GM18951 (cell line): ENCODE measurements around the gene PRR15L.

Source experiments
- POLR2A ChIP-seq: IDR thresholded peaks from 4 replicates; pipeline ENCODE4 v1.6.1; 2011; ENCODE audit warnings: mild to moderate bottlenecking; ENCODE audit not compliant: insufficient read length, insufficient read depth; ENCODE audit errors: extremely low read depth
- in situ Hi-C: fragments of 300-500 bp; cut with MboI; formaldehyde crosslinking; loops from one replicate; pipeline ENCODE4 v1.12.0; 2022; ENCODE audit warnings: low sequenced_read_pairs, mixed read lengths, inconsistent platforms; ENCODE audit not compliant: unreplicated experiment

The PRR15L gene

DNA sequence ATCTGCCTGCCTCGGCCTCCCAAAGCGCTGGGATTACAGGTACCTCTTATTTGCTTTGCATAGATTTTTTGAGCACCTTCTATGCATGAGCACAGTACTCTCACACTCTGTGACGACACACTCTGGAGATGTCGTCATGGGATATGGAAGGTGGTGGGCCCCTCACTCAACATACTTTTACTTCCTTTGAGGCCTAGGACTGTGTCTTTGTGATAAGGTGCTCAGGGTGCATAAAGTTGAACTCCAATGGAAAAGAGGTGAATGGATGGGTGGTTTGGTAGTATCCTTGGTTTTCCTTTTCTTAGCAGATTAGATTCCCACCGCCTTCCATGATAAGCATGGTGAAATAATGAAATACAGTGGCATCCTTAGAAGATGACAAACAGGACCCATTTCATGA is 7.2 kb upstream of the PRR15L start:
- in situ Hi-C loops: no loop called here
- TF ChIP-seq POLR2A: no peak

DNA sequence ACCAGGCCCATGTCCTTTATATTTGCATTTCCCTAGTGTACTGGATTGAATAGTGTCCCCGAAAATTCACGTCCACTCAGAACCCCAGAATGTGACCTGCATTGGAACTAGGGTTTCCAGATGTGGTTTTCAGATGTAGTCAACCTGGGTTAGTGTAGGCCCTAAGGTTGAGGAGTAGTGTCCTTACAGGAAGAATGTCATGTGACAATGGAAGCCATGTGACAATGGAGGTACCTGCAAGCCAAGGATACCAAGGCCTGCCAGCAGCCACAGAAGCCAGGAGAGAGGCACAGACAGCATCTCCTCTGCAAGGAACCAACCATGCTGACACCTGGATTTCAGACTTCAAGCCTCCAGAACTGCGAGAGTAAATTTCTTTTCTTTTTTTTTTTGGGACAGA is 5.2 kb upstream of the PRR15L start:
- in situ Hi-C loops: no loop called here

DNA sequence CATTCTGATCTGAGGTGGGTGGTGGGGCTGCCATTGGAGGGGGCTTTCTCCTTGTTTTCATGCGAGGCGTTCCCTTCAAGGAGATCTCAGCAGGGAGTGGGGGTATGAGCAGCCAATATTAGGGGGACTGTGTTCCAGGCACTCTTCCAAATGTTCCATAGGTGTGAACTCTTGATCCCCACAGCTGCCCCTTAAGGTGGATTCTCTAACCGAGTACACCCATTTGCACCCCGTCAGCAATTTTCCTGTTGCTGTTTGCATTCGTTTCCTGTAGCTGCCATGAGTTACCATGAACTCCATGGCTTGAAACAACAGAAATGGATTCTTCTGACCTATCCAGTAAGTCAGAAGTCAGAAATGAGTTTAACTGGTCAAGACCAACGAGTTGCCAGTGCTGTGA is 3.7 kb upstream of the PRR15L start:
- in situ Hi-C loops: no loop called here
- TF ChIP-seq POLR2A: no peak

More for the DNA sequence above, 5.2 kb upstream of the PRR15L start:
- TF ChIP-seq POLR2A: no peak

DNA sequence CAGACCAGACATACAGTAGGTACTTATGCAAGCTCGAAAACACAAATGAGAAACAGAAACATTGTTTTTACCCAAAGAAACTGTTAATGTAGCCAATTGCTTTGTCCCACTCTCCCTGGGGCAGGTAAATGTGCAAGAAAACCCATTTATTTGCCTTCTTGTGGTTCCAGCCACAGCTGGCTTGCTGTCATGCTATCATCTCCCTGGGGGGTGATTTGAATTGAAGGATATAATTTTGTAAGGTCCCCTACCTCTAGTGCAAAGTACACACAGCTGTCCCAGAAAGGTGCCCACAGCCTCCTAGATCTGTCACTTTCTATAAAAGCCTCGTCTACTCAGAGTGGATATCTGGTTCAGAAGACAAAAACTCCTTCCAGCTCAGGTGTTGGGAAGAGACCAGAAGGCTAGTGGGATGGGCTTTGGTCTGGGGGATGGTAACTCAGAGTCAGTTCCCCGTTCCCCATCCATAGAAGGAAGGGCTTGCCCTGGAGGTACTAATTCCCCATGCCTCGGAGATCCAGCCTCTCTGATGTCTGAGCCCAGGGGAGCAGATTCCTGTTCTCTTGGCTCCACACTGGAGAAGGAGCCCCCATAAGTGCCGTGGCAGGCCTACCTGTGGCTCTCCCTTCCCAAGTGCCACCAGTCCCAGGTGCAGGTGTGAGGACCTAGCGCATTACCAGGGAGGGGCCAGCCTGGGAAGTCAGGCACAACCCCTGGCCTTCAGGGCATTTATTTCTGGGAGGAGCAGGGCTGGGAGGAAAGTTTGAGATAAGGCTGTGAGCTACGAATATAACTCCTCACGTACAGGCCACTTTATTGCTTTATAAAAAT is 2.4 kb upstream of the PRR15L start:
- in situ Hi-C loops: no loop called here
- TF ChIP-seq POLR2A: no peak

DNA sequence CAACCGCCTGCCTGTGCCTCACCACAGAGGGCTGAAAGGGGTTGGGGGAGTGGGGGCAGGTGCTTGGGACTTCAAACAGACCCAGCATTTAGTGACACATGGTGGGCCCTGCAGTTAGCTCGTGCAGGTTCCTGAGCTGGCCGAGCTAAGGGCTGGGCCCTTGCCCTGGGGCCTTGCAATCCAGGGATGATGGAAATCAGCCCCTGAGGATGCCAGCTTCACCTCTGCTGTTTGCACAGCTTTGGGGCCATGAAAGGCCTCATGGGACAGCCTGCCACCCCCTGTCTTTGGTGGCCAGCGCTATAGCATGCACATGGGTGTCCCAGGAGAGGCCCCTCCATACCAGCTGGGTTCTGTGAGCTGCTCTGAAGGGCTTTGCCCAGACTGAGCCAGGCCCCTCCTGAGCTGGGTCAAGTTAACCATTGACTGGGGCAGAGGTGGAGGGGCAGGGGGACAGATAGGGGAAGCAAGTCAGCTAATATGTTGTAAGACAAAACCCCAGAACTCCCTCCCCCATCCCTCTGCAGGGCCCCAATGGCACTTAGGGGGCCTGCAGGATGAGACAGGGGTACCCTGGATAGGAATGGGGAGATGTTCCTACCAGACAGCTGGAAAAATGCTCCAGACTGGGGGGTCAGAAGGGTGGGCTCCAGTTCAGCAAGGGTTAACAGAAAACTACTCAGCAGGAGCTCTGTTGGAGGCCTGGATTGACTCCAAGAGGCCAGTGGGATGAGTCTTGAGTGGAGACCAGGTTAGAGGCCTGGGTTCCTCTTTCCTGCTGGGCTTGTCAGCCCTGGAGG is 692 bp downstream of the PRR15L start:
- TF ChIP-seq POLR2A: no peak
- in situ Hi-C loops: no loop called here

DNA sequence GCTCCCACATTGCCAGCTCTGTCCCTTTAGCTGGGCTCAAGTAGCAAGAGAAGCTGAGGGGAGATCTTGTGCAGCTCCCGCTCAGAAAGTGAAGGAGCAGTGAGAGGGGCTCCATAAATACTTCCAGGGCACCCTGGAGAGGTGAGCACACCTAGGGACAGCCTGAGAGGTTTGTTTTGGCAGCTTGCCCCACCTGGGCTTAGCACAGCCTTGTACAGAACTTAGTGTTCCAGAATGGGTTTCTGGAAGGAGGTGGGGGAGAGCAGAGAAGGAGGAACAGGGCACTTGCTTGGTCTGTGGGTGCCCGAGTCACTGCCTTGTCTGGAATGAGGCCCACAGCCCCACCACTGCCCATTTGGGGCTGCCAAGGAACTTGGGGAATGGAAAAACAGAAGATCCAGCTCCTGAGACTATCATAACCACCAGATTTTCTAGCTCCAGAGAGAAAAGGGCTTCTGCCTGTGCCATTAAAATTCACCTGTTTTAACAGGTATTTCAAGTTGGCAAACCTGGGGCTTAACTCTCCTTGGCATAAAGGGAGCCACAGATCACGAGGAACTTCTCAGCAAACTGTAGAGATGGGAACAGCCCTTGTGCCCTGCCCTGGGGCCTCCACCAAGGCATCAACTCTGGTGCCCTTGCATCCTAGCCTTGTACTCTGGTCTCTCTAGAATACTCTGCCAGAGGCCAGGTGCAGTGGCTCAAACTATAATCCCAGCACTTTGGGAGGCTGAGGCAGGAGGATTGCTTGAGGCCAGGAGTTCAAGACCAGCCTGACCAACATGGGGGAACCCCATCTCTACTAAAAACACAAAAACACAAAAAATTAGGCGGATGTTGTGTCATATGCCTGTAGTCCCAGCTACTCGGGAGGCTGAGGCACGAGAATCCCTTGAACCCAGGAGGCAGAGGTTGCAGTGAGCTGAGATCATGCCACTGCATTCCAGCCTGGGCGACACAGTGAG is 1.9 kb downstream of the PRR15L start:
- in situ Hi-C loops: no loop called here
- no peak for TF ChIP-seq POLR2A

DNA sequence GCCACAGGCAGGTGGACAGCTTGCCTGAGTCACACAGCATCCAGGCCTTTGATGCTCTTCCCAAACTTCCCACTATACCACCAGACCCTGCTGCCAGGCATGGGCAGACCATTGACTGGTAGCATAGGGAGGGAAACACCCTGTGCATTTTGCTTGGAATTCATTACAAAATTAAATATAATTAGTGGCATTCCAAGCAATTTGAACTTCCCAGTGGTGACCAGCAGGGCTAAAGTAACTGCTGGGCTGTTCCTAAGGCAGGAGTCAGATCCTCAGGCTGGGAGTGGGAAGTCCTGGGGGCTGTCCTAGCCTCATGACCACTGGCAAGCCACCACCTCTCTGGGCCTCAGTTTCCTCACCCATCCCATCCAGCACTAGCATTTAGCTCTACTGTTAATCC is 3.8 kb downstream of the PRR15L start:
- in situ Hi-C loops: no loop called here
- no peak for TF ChIP-seq POLR2A

DNA sequence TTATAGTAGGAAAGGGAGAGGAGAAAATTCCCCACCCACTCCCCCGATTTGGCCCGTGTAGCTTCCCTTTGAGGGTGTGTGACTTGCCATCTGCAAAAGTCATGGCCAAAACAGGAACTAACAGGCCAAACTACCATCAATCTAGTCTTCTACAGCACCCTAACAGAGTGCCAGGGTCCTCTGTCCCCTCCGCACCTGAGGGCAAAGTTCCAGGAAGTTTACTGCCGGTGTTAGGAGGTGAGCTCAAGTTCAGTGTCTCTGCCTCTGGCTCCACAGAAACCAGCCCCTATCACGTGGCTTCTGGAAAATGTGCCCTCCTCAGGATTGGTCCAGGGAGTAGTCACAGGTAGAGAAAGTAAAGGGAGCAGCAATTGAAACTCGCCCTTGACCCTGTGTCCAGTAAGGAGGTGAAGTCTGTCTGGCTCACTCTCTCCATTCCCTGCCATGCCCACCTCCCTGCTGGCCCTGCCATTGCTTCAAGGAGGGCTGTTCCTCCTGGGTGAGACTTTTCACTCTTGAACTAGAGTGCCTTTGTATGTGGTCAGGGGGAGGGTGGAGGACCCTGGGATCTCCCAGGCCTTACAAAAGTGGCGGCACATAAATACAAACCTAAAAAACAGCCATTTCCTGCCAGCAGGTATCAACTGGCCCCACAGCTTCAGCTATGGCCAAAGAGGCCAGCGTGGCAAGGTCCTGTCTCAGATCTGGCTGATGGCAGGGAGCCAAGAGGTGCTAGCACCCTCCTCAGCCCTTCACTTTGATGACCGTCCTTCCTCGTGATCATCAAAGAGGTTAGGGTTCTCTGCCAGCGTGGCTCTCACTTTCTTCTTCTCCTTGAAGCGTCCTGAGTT is 5.3 kb downstream of the PRR15L start:
- no peak for TF ChIP-seq POLR2A
- in situ Hi-C loops: no loop called here

DNA sequence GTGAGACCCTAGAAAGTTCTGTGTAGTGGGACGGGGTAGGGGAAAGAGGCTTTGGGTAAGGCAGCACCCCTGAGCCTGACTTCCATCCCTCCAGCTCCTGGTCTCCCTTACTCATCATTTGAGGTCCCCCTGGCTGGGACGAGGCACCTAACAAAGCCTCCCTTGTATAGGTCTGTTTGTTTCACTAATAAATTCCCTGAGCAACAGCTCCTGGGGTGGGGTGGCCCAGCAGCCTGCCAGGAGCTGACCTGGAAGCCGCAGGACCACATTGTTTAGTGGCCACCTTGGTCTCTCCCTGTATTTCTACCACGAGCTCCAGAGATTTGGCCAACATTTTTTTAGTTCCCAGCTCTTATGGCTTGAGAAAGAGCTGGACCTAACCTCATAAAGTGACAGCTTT is 7.2 kb downstream of the PRR15L start:
- TF ChIP-seq POLR2A: no peak

DNA sequence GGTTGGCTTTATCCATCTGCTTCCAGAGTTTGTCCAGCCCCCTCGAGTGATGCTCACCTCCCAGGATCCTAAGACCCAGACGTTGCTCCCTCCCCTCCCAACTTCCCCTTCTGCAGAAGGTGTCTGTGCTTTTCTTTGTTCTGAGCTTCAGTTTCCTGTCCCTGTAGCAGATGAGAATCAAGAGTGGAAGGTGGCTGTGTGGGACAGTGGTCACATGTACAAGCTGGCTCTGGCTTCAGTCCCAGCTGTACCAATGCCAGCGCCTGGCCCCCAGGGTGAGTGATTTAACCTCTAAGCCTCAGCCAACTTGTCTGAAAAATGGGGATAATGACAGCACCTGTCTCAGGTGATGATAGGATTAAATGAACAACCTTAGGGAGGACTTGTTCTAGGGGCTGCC is 7.7 kb downstream of the PRR15L start:
- in situ Hi-C loops: no loop called here
- TF ChIP-seq POLR2A: no peak

More for the DNA sequence above, 7.2 kb downstream of the PRR15L start:
- in situ Hi-C loops: no loop called here

DNA sequence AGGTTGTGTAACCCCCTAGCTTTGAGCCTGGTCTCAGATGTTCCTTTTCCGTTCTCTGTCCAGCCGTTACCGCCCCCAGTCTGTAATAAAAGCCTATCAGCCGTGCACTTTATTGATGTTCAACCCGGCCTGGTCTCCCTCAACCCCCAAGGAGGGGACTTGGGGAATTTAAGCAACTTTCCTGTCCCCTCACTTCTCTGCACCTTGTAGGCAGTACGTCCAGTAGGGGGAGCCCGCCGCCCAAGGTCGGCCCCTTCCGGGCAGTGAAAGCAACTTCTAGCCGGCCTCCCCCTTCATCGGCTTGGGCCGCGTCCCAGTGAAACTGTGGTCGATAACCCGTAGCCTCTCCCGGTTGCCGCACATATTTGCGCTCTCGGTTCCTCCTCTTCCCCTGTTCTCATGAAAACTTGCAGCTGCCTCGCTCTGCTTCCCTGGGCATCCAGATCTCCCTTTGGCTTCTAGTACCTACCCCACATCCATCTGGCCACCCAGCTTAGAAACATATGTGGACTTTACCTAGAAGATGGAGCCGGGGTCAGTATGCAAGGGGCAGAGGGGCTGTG is 8.4 kb downstream of the PRR15L start:
- no peak for TF ChIP-seq POLR2A
- in situ Hi-C loops: no loop called here

DNA sequence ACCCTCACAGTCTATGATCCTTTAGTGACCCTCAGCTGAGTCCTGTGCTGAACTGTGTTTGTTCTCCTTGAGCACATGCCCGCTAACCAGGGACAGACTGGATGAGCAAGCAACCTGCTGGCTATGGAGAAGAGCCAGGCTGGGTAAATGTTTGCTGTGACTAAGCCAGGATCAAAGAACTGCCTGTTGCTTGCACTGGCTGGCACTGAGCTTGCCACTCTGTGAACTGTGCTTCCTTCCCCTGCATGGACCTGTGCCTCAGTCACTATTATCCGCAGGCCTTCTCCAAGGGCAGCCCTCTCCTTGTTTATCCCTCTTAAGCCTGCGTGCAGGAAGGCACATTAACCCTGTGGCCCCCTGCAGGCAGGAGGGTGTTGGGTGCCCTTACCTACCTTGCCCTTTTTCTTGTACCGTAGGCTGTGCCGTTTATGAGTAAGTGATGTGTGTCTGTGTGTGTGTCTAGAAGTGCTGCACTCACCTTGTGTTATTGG is 8.9 kb downstream of the PRR15L start:
- in situ Hi-C loops: no loop called here
- TF ChIP-seq POLR2A: no peak
